ENCODE measurements around the gene COQ2.
A peak's percentile ranks its signal among the peaks of the same experiment; 100 is the strongest.

Gene COQ2

DNA sequence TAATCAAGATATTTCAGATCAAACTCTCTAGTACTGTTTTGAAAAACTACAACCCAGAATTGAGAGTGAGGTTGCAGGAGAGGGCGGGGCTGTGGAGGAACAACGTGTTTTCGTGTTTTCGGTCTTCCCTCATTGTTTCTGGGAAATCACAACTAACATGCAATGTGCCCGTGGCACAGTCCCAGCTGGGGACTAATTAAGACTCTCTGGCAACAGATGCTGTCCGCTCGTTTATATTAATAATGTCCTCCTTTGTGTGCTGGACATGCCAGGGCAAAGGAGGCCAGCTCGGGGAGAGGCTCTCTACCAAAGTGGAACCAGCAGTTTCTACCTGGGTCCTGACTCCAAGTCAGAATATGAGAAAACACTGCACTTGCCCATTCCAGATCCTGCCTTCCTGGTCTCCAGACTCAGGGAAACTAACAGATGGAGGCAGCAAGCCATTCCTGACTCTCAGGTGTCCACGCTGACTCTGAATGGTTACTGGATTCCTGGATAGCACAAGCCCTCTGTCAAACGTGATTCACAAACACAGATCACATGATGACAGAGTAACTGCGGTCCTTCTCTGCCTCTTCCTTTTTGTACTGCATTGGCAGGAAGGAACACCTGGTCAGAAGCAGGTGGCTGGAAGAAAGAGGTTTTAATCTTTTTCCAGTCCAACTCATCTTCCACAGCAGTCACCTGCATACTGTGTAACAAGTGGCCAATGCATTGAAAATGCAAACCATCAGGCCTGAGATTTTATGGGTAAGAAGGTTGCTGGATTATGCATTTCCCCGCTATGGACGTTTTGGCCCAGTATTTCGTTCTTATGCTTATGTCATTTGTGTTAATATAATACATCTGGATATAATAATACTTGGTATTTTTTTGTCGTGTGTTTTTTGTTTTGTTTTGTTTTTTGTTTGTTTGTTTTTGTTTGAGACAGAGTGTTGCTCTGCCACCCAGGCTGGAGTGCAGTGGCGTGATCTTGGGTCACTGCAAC is 65.0 kb downstream of the COQ2 start:
- peak; percentile 52 to 71 for DNase-seq
- no peaks in the 10 kb centered on the region for H3K27me3 Mint-ChIP-seq

DNA sequence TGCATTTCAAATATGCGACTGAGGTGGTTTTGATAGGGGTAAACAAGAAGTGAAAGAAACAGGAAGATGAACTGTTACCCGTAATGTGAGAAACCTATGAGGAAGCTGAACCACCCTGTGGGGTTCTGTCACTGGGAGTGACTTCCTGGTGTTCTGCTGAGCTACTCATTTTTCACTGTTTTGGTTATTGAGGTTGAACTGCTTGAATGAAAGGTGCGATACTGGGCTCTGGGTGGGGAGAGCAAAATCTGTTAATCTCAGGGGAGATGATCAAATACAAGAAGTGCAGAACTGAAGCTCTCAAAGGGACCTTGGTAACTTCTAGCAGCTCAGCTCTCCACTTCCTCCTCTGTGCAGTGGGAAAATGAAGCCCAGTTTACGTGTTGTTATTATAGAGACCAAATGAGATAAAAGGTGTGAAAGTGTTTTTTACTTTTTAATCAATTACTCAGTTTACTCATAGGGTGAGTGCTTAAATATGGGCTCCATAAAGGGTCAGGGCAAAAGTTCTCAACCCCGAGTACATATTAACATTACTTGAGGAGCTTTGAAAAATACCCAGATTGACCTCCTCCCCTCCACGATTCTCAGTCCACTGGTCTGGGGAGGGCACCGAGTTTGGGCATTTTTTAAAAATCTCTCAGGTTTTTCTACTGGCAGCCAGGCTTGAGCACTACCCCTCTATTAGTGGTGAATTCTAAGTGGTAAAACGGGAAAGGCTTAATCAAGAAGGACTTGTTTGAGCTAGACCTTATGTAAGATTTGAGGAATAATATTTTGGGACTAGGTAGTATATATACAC is 66.7 kb downstream of the COQ2 start:
- peak overlapping the region; percentile 84 to 99 for H3K27ac Mint-ChIP-seq
- peaks cover 81% of the 10 kb centered on the region for H3K4me1 Mint-ChIP-seq
- peaks cover 5 to 7% of the 10 kb centered on the region in 2 donors for H3K9me3 Mint-ChIP-seq
- peak; percentile 94 for ATAC-seq
- no peaks in the 10 kb centered on the region for H3K27me3 Mint-ChIP-seq
- DNase-seq: peak; percentile 62 to 83
- H3K4me3 Mint-ChIP-seq: peak overlapping the region; percentile 78 to 82

More for the DNA sequence above, 65.0 kb downstream of the COQ2 start:
- Mint-ChIP-seq H3K9me3 (peaks cover 0 to 4% of the 10 kb centered on the region in 2 donors), H3K27ac (peak overlapping the region; percentile 92 to 99), H3K4me1 (peaks cover 88% of the 10 kb centered on the region), H3K4me3 (peak overlapping the region; percentile 78 to 82)
- peak; percentile 62 for ATAC-seq

DNA sequence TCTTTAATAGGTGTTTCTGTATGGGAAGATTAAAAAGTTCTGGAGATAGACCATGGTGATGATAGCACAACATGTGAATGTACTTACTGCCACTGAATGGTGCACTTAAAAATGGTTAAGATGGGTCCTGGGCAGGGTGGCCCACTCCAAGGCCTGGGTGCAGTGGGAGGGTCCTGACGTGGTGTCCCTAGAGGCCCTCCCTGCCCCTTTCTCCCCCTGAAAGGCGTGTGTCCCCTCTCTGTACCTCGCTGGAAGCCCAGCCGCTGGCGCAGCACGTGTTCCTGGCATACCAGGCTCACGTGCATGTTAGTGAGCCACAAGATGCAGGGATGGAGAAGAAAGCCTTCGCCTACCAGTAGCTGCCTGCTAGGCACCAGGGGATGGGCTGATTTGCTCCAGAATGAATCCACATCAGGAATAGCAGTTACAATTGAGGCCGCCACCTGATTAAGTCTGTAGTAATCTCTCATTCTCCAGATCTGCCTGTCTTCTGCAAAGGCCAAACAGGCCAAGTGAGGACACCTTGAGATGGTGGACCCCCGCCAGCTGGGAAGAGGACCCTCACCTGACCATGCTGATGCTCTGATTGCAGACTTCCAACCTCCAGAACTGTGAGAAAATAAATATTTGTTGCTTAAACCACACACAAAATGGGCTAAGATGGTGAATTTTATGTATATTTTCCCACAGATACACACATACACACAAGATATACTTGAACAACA is 67.5 kb downstream of the COQ2 start:
- no peaks in the 10 kb centered on the region for H3K27me3 Mint-ChIP-seq

DNA sequence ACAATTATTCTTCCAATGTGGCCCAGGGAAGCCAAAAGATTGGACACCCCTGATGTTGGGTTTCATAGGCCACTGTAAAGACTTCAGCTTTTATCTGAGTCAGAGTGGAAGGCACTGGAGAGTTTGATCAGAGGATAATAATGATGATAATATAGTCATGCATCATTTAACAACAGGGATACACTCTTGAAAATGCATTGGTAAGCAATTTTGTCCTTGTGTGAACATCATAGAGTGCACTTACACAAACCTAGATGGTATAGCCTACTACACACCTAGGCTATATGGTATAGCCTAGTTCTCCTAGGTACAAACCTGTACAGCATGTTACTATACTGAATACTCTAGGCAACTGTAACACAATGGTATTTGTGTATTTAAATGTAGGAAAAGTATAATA is 70.5 kb downstream of the COQ2 start:
- no peak overlapping the region for H3K4me3 Mint-ChIP-seq
- no peak for ATAC-seq
- peaks cover 78% of the 10 kb centered on the region for H3K4me1 Mint-ChIP-seq
- H3K9me3 Mint-ChIP-seq: peaks cover 6 to 7% of the 10 kb centered on the region in 2 donors
- no peak overlapping the region for H3K27ac Mint-ChIP-seq
- H3K27me3 Mint-ChIP-seq: no peaks in the 10 kb centered on the region
- DNase-seq: no peak

More for the DNA sequence above, 67.5 kb downstream of the COQ2 start:
- H3K27ac Mint-ChIP-seq: peak overlapping the region; percentile 84 to 99
- H3K4me1 Mint-ChIP-seq: peaks cover 81% of the 10 kb centered on the region
- peak overlapping the region; percentile 78 to 82 for H3K4me3 Mint-ChIP-seq
- DNase-seq (no peak), ATAC-seq (no peak)
- peaks cover 5 to 7% of the 10 kb centered on the region in 2 donors for H3K9me3 Mint-ChIP-seq

Measured in stimulated activated naive CD8-positive, alpha-beta T cell treated with anti-CD3 and anti-CD28 coated beads, Interleukin-15, amount 100 ng/mL, for 72 hours (primary cell).